Left ventricle myocardium inferior (tissue), 1 donor: Measurements from ENCODE around the gene CLUH. TPM values are rescaled to one million over a fixed set of nuclear protein-coding genes. Genes with fewer than 3 reads are reported as not detected.

ENCODE experiments used
- DNase-seq: peaks from one replicate; pipeline ENCODE4 v3.0.0-alpha.2; 2020
- H3K27ac ChIP-seq: fragments of 200-600 bp; replicated peaks from 2 replicates; pipeline ENCODE4 v1.8.0; 2021
- H3K27me3 ChIP-seq: fragments of 200-600 bp; 2 replicates; pipeline ENCODE4 v1.8.0; 2021; ENCODE audit warnings: low read depth
- H3K36me3 ChIP-seq: fragments of 200-600 bp; 2 replicates; pipeline ENCODE4 v1.8.0; 2021
- H3K4me1 ChIP-seq: fragments of 200-600 bp; 2 replicates; pipeline ENCODE4 v1.8.0; 2021
- H3K4me3 ChIP-seq: fragments of 200-600 bp; 2 replicates; pipeline ENCODE4 v1.8.0; 2021; ENCODE audit warnings: mild to moderate bottlenecking, moderate library complexity
- H3K9me3 ChIP-seq: fragments of 200-600 bp; replicated peaks from 2 replicates; pipeline ENCODE4 v1.8.0; 2021
- intact Hi-C: fragments of 100-400 bp; cut with micrococcal nuclease; formaldehyde crosslinking; loops from one replicate; pipeline ENCODE4 v1.11.0; 2022
- total RNA-seq: library from RNA; stranded (reverse); fragmentation: NEBNext Ultra II Directional; extraction: Animal tissue kit (Norgen Biotek cat#: 25700); gene quantifications from one replicate; pipeline ENCODE4 v1.2.1, GENCODE V29; 2021
- TF ChIP-seq, protein P1 (sequence below): fragments of 200-600 bp; IDR thresholded peaks from 2 replicates; pipeline ENCODE4 v1.8.0; 2021; ENCODE audit warnings: antibody characterized with exemption, mild to moderate bottlenecking, borderline replicate concordance
- donor health status: DM: no; HTN: yes; CAD: no; lungs with severe emphysema.

Gene CLUH
- total RNA-seq, 1 donor from 2014 or later: 181 TPM

DNA sequence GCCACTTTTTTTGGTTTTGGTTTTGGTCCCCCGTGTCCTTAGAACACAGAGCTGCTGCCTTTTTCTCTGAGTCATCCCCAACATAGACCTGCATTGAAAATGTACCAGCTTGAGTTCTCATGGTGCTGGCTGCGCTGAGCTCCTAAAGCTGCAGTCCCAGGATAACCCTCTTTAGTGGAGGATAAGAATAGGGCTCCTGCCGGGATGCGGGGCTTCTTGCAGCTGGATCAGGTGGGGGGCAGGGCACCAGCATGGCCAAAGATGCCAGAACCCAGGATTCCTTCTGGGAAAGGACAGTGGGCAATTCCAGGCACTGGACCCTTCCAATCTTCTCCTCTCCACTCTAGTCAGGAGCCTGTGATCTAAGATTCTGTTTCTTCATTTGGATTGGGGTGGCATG, 8.3 kb upstream of the CLUH start:
- Histone ChIP-seq H3K36me3 (no peaks in the 10 kb centered on the region), H3K4me3 (no peak overlapping the region), H3K27me3 (no peaks in the 10 kb centered on the region), H3K4me1 (peaks cover 10% of the 10 kb centered on the region), H3K27ac (no peak overlapping the region), H3K9me3 (no peaks in the 10 kb centered on the region)
- intact Hi-C loops: no loop called here
- DNase-seq: no peak
- TF ChIP-seq, protein P1, sequence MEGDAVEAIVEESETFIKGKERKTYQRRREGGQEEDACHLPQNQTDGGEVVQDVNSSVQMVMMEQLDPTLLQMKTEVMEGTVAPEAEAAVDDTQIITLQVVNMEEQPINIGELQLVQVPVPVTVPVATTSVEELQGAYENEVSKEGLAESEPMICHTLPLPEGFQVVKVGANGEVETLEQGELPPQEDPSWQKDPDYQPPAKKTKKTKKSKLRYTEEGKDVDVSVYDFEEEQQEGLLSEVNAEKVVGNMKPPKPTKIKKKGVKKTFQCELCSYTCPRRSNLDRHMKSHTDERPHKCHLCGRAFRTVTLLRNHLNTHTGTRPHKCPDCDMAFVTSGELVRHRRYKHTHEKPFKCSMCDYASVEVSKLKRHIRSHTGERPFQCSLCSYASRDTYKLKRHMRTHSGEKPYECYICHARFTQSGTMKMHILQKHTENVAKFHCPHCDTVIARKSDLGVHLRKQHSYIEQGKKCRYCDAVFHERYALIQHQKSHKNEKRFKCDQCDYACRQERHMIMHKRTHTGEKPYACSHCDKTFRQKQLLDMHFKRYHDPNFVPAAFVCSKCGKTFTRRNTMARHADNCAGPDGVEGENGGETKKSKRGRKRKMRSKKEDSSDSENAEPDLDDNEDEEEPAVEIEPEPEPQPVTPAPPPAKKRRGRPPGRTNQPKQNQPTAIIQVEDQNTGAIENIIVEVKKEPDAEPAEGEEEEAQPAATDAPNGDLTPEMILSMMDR: no peak

GRCh38 chr17:2718150-2718938, 6.8 kb upstream of the CLUH start:
- TF ChIP-seq, protein P1: no peak
- intact Hi-C loops: no loop called here
- DNase-seq: no peak
- Histone ChIP-seq H3K36me3 (no peaks in the 10 kb centered on the region), H3K4me3 (no peak overlapping the region), H3K4me1 (peaks cover 14% of the 10 kb centered on the region), H3K27ac (no peak overlapping the region), H3K9me3 (no peaks in the 10 kb centered on the region), H3K27me3 (no peaks in the 10 kb centered on the region)

- Histone ChIP-seq H3K9me3 (no peaks in the 10 kb centered on the region), H3K27me3 (no peaks in the 10 kb centered on the region), H3K4me1 (peaks cover 29% of the 10 kb centered on the region), H3K36me3 (no peaks in the 10 kb centered on the region), H3K4me3 (no peak overlapping the region), H3K27ac (no peak overlapping the region)
- DNase-seq: no peak
- intact Hi-C loops: no loop called here
- TF ChIP-seq, protein P1: no peak
These were observed 5.1 kb upstream of the CLUH start for GRCh38 chr17:2716649-2717048.

DNA sequence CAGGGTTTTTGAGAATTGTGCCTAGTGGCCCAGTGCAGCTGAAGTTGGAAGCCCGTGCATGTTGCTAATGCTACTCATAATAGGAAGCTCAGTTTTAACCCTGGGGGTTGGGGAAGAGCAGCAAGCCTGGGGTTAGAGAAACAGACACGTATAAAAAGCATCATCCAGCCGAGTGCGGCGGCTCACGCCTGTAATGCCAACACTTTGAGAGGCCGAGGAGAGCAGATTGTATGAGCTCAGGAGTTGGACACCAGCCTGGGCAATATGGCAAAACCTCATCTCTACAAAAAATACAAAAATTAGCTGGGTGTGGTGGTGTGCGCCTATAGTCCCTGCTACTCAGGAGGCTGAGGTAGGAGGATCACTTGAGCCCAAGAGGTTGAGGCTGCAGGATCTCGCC, 2.3 kb upstream of the CLUH start:
- intact Hi-C loops: no loop called here

GRCh38 chr17:2712300-2713043, 908 bp upstream of the CLUH start:
- DNase-seq: no peak
- Histone ChIP-seq H3K9me3 (no peaks in the 10 kb centered on the region), H3K4me1 (peaks cover 67% of the 10 kb centered on the region), H3K27me3 (no peaks in the 10 kb centered on the region), H3K4me3 (peak overlapping the region; percentile 88), H3K27ac (peak overlapping the region; percentile 97), H3K36me3 (no peaks in the 10 kb centered on the region)
- intact Hi-C loops: no loop called here
- TF ChIP-seq, protein P1: no peak

More for the DNA sequence above, 2.3 kb upstream of the CLUH start:
- Histone ChIP-seq H3K4me1 (peaks cover 53% of the 10 kb centered on the region), H3K36me3 (no peaks in the 10 kb centered on the region), H3K27me3 (no peaks in the 10 kb centered on the region), H3K9me3 (no peaks in the 10 kb centered on the region), H3K27ac (no peak overlapping the region), H3K4me3 (peak overlapping the region; percentile 88)
- DNase-seq: no peak
- TF ChIP-seq, protein P1: no peak
